ENCODE measurements around the gene IGSF6. TPM values are rescaled to one million over a fixed set of nuclear protein-coding genes. Genes with fewer than 3 reads are reported as not detected.
A peak's percentile ranks its signal among the peaks of the same experiment; 100 is the strongest.

IGSF6 gene
- total RNA-seq, 6 donors from 2014 or later: 7.0 to 74.0 (median 17.7) TPM

DNA sequence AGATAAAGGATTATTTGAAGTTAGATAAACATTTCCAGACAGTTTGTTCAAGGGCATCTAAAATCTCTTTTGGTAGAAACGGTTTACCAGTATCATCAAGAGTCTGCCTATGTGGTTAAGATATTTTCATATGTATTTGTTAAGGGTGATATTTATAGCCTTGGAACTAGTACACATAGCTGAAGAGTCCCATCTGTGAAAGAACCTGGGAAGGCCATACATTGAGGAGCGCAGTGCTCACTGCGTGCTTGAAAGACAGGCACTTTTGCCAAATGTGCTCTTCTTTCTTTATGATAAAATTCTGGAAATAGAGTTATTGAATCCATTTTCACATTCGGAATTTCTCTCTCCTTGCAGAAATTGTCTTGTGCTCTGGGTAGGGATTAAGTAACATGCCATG, 7.7 kb downstream of the IGSF6 start:
- Histone ChIP-seq H3K27me3 (no peaks in the 10 kb centered on the region), H3K36me3 (no peaks in the 10 kb centered on the region), H3K9me3 (no peaks in the 10 kb centered on the region), H3K27ac (peak overlapping the region; percentile 58 to 76 (median 68)), H3K4me1 (peaks cover 18 to 35% (median 24%) of the 10 kb centered on the region in 4 donors), H3K4me3 (peak overlapping the region in 2 of 4 donors; percentile 32)
- no peak for DNase-seq
- TF ChIP-seq EP300 (IDR thresholded peaks at IDR 0.05) (no peak), POLR2A (IDR thresholded peaks at IDR 0.05) (no peak), POLR2AphosphoS5 (IDR thresholded peaks at IDR 0.05) (no peak)
- TF ChIP-seq, protein P1, sequence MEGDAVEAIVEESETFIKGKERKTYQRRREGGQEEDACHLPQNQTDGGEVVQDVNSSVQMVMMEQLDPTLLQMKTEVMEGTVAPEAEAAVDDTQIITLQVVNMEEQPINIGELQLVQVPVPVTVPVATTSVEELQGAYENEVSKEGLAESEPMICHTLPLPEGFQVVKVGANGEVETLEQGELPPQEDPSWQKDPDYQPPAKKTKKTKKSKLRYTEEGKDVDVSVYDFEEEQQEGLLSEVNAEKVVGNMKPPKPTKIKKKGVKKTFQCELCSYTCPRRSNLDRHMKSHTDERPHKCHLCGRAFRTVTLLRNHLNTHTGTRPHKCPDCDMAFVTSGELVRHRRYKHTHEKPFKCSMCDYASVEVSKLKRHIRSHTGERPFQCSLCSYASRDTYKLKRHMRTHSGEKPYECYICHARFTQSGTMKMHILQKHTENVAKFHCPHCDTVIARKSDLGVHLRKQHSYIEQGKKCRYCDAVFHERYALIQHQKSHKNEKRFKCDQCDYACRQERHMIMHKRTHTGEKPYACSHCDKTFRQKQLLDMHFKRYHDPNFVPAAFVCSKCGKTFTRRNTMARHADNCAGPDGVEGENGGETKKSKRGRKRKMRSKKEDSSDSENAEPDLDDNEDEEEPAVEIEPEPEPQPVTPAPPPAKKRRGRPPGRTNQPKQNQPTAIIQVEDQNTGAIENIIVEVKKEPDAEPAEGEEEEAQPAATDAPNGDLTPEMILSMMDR (IDR thresholded peaks at IDR 0.05): no peak
- WGBS, 2 donors: 84 to 86% methylated on average over 4 of the region's 4 CpGs
- ATAC-seq (ENCODE audit: low FRiP score in 2 of 2): no peak

DNA sequence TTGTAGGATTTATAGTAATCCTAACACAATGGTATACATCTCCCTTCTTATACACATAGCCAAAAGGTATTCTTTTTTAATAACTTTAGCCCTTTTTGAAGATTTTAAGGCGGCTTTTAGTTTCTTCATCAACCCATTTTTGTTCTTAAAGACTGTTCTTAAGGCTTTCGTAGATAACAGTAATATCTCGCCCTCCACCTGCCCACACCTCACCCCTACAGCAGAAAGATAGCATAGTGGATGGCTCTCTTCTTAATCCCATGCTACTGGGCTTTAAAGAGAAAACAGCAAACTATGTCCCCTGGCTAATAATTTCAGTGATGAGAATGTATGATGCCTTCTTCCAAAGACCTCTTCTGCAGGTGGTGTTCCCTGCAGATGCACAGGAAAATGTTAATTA, 8.6 kb downstream of the IGSF6 start:
- DNase-seq: no peak
- WGBS, 2 donors: 94 to 98% methylated on average over 3 of the region's 3 CpGs

DNA sequence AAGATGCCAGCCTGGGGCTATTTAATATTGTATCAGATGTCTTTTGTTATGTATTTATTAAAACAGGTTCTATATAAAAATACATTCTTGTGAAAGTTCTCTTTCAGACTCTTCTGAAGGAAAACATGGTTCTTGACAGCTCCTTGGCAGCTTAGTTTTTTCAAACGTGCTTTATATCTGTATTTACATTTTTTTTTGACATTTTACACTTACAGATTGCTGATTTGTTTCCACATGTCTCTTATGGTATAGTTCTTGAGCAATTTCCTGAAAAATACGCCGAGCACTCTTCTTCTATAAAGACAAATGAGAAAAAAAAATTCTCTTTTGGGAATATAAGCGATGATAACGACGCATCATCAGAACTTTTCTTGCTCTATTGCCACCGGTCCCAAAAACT, 9.5 kb downstream of the IGSF6 start:
- Histone ChIP-seq H3K4me3 (no peak overlapping the region), H3K27ac (no peak overlapping the region), H3K4me1 (peaks cover 18 to 26% (median 22%) of the 10 kb centered on the region in 4 donors), H3K9me3 (no peaks in the 10 kb centered on the region), H3K36me3 (no peaks in the 10 kb centered on the region), H3K27me3 (no peaks in the 10 kb centered on the region)
- ATAC-seq (ENCODE audit: low FRiP score in 2 of 2) (no peak), DNase-seq (no peak)
- TF ChIP-seq POLR2AphosphoS5 (IDR thresholded peaks at IDR 0.05) (no peak), POLR2A (IDR thresholded peaks at IDR 0.05) (no peak), EP300 (IDR thresholded peaks at IDR 0.05) (no peak)
- TF ChIP-seq, protein P1 (IDR thresholded peaks at IDR 0.05): no peak
- WGBS, 2 donors: 65 to 67% methylated on average over 7 of the region's 7 CpGs

More for the DNA sequence above, 8.6 kb downstream of the IGSF6 start:
- Histone ChIP-seq H3K4me1 (peaks cover 18 to 30% (median 22%) of the 10 kb centered on the region in 4 donors), H3K36me3 (no peaks in the 10 kb centered on the region), H3K9me3 (no peaks in the 10 kb centered on the region), H3K4me3 (no peak overlapping the region), H3K27me3 (no peaks in the 10 kb centered on the region), H3K27ac (no peak overlapping the region)
- TF ChIP-seq POLR2A (IDR thresholded peaks at IDR 0.05) (no peak), POLR2AphosphoS5 (IDR thresholded peaks at IDR 0.05) (no peak), EP300 (IDR thresholded peaks at IDR 0.05) (no peak)
- TF ChIP-seq, protein P1 (IDR thresholded peaks at IDR 0.05): no peak
- ATAC-seq (ENCODE audit: low FRiP score in 2 of 2): no peak

DNA sequence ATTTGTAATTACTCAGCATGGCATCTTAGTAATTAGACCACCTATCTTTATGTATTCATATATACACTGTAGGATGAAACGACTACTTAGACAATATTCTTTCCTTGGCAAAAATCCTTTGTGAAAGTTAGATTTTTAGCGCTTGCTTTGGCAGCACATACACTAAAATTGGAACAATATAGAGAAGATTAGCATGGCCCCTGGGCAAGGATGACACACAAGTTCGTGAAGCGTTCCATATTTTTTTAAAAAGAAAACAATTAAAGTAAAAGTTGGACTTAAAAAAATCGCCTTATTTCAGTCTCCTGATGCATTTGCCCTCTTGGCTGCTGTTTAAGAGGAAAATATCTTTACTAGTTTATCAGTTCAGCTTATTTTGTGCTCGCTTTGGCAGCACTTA, 10.5 kb downstream of the IGSF6 start:
- no peak overlapping the region for H3K4me3 ChIP-seq
- no peak overlapping the region for H3K27ac ChIP-seq
- WGBS, 2 donors: 83 to 88% methylated on average over 6 of the region's 6 CpGs
- no peaks in the 10 kb centered on the region for H3K36me3 ChIP-seq
- H3K27me3 ChIP-seq: no peaks in the 10 kb centered on the region
- no peak for ATAC-seq (ENCODE audit: low FRiP score in 2 of 2)
- no peaks in the 10 kb centered on the region for H3K9me3 ChIP-seq
- TF ChIP-seq, protein P1 (IDR thresholded peaks at IDR 0.05): no peak
- TF ChIP-seq EP300 (IDR thresholded peaks at IDR 0.05) (no peak), POLR2AphosphoS5 (IDR thresholded peaks at IDR 0.05) (no peak), POLR2A (IDR thresholded peaks at IDR 0.05) (no peak)
- H3K4me1 ChIP-seq: peaks cover 14 to 22% (median 19%) of the 10 kb centered on the region in 4 donors
- no peak for DNase-seq

DNA sequence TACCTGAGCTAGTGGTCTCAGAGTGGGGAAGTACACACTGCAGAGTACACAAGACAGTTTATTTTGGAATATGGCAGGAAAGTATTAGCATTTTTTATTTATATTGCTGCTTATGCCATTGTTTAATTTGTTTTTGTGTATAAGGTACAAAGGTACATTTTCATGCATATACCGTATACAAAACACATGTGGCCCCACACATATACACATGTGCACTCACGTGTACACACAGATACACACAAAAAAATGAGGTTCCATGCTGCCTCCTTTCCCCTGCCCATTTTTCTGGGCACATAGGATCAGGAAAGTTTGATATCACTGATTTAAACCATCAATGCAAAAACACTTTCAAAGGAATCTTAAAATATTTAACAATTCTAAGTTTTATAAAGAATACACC, 12.9 kb downstream of the IGSF6 start:
- Histone ChIP-seq H3K4me3 (no peak overlapping the region), H3K4me1 (no peaks in the 10 kb centered on the region), H3K36me3 (peaks cover 0 to 1% (median 0%) of the 10 kb centered on the region in 4 donors), H3K27ac (no peak overlapping the region), H3K9me3 (no peaks in the 10 kb centered on the region), H3K27me3 (no peaks in the 10 kb centered on the region)
- ATAC-seq (ENCODE audit: low FRiP score in 2 of 2) (no peak), DNase-seq (no peak)
- 91 to 95% methylated on average over 2 of the region's 2 CpGs for WGBS, 2 donors
- TF ChIP-seq POLR2AphosphoS5 (IDR thresholded peaks at IDR 0.05) (no peak), EP300 (IDR thresholded peaks at IDR 0.05) (no peak), POLR2A (IDR thresholded peaks at IDR 0.05) (no peak)
- TF ChIP-seq, protein P1 (IDR thresholded peaks at IDR 0.05): no peak
